Kidney epithelial cell (primary cell): ENCODE measurements around the gene RAP1A. TPM values are rescaled to one million over a fixed set of nuclear protein-coding genes. Genes with fewer than 3 reads are reported as not detected.
A peak's percentile ranks its signal among the peaks of the same experiment; 100 is the strongest.

Experiments
- DNase-seq: peaks from one replicate; pipeline ENCODE4 v3.0.0-alpha.2; 2010; ENCODE audit warnings: low read depth
- H3K27me3 ChIP-seq: 2 replicates; pipeline ENCODE4 v1.6.0; 2011; ENCODE audit warnings: low read length; ENCODE audit not compliant: control insufficient read depth, insufficient read depth
- H3K36me3 ChIP-seq: 2 replicates; pipeline ENCODE4 v1.5.1; 2011; ENCODE audit warnings: low read length; ENCODE audit not compliant: control insufficient read depth, insufficient read depth
- H3K4me3 ChIP-seq: 2 replicates; pipeline ENCODE4 v1.5.1; 2011; ENCODE audit warnings: low read depth, mild to moderate bottlenecking, control low read depth, low read length
- total RNA-seq: library from RNA; depleted of rRNA; stranded (reverse); fragments of >200 nt; gene quantifications from 2 replicates; pipeline ENCODE4 v1.2.3, GENCODE V29; 2015
- TF ChIP-seq, protein P1 (sequence below): IDR thresholded peaks from 2 replicates; pipeline ENCODE4 v1.5.1; 2011; ENCODE audit warnings: mild to moderate bottlenecking, moderate library complexity, low read length, control low read depth, inconsistent platforms; ENCODE audit not compliant: insufficient read depth, poor library complexity, severe bottlenecking

RAP1A gene
- total RNA-seq = 39.2 and 42.8 TPM in 2 replicates

DNA sequence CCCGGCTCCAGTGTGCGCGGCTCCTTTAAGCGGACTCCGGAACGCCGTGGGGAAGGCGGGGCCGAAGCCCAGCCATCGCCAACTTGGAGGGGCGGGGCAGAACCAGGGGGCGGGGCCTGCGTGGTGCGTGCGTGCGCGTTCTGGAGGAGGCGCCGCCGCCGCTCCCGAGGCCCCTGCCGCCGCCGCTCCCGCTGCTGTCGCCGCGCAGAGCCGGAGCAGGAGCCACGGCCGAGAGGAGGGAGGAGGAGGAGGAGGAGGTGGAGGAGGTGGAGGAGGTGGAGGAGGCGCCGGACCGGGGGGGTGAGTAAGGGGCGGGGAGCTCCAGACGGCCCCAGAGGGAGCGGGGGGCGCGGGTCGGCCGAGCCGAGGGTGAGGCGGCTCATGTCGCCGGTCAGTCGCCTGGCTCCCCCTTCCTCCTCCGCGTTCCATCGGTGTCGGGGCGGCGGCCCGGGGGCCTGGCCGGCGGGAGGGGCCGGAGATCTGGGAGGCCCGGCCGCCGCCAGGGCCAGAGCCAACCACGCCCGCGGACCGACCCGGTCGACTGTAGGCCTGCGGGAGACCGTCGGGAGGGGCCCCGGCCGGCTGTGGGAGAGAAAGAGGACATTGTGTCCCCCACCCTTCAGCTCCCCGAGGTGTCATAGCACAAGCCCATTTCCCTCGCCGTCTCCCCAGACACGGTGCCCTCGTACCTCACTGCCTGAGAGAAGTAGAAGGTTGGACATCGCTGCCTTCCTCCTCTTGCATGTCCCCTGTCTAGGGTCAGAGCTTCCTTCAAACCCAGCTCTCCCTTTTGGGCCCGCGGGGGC, at the start of gene RAP1A:
Gene RAP1A (plus strand): TSS at position 155 of the 806 bp plus-strand sequence. CDS start 71,572 bp downstream, outside the sequence.
- H3K4me3 ChIP-seq = peak within 1 kb of the TSS; percentile 93
- TF ChIP-seq, protein P1, sequence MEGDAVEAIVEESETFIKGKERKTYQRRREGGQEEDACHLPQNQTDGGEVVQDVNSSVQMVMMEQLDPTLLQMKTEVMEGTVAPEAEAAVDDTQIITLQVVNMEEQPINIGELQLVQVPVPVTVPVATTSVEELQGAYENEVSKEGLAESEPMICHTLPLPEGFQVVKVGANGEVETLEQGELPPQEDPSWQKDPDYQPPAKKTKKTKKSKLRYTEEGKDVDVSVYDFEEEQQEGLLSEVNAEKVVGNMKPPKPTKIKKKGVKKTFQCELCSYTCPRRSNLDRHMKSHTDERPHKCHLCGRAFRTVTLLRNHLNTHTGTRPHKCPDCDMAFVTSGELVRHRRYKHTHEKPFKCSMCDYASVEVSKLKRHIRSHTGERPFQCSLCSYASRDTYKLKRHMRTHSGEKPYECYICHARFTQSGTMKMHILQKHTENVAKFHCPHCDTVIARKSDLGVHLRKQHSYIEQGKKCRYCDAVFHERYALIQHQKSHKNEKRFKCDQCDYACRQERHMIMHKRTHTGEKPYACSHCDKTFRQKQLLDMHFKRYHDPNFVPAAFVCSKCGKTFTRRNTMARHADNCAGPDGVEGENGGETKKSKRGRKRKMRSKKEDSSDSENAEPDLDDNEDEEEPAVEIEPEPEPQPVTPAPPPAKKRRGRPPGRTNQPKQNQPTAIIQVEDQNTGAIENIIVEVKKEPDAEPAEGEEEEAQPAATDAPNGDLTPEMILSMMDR = no peak
- H3K27me3 ChIP-seq = no peaks in the 10 kb centered on the region
- no peaks in the 10 kb centered on the region for H3K36me3 ChIP-seq
- DNase-seq = peak; percentile 43

DNA sequence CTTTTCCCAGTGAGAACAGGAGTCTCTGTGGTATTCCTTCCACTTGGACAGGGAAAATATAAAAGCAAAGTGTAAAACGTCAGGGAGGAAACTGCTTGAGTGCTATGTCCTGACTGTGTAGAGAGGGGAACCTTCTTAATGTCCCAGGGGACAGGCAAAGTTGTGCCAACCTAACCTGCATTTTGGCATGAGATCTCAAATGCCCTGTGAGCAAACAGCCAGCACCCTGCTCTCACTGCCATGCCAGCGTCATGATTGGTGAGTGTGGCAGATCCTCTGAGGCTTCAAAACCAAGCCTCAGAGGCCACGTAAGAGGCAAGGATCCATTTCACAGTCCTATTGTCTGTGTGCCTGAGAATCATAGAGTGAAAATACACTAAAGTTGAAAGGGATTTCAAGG, 49.7 kb upstream of the RAP1A start:
- TF ChIP-seq, protein P1 = no peak
- Histone ChIP-seq H3K27me3 (no peaks in the 10 kb centered on the region), H3K4me3 (no peak overlapping the region), H3K36me3 (no peaks in the 10 kb centered on the region)
- DNase-seq = no peak

DNA sequence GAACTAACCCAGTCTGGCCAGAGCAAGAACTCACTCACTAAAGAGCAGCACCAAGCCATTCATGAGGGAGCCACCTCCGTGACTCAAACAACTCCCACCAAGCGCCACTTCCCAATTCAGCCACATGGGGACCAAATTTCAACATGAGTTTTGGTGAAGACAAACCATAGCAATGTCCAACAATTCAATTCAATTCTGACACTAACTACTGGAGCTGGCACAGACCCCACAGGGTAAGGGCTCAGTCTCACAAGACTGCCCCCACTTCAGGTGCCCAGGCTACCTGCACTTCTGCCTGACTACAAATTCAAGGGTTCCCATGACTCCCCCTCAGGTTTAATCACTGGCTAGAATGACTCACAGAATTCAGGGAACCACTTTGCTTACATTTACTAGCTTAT, 48.8 kb upstream of the RAP1A start:
- Histone ChIP-seq H3K27me3 (no peaks in the 10 kb centered on the region), H3K36me3 (no peaks in the 10 kb centered on the region), H3K4me3 (no peak overlapping the region)
- TF ChIP-seq, protein P1 = peak; percentile 37
- no peak for DNase-seq

DNA sequence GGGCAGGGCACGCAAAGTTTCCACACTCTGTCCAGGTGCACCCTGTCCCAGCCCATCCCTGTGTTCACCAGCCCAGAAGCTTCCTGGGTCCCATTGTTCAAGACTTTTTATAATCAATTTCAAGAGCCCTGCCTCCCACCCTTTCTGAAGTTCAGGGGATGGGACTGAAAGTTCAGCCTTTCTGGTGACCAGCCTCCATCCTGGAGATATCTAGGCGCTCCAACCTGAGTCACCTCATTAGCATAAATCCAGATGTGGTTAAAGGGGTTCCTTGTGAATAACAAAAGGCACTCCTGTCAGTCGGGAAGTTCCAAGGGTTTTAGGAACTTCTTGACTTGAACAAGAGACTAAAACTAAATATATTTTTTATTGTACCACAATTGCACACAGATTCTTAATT, 48.4 kb upstream of the RAP1A start:
- H3K36me3 ChIP-seq = no peaks in the 10 kb centered on the region
- no peak for DNase-seq
- no peaks in the 10 kb centered on the region for H3K27me3 ChIP-seq
- H3K4me3 ChIP-seq = no peak overlapping the region
- TF ChIP-seq, protein P1 = no peak

DNA sequence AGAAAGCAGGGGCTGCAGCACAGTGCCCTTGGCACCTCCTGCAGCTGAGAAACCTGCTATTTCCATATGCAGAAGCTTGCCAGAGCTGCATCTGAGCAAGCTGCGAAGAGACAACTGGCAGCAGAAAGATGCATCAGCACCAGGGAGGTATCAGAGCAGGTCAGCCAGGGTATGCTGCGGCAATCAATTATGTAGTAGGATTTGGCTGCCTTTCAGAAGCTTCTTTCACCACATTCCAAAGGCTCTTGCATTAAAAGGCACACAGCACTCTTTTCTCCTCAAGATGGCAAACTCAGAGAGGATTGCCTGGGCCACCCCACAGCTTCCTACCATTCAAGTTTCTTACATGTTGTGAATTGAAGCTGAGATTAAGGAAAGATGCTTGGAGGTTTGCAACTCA, 47.6 kb upstream of the RAP1A start:
- no peak for DNase-seq
- TF ChIP-seq, protein P1 = no peak

DNA sequence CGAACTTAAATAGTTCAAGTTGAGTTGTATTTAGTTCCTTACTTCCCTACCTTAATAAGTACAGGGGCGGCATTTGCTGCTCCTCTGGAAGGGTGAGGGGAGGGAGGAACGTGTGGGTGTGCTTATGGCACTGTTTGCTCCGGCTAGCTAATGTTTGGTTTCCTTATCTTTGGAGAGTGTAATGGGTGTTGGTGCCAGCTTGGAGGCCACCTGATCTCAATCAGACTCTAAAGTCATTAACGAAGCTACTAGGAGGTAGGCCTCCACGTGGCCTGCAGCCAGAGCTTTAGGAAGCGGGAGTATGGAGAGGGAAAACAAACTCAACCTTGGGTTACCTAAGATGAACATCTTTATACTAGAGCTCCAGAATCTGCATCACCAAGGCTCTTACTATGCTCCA, 43.0 kb upstream of the RAP1A start:
- no peaks in the 10 kb centered on the region for H3K36me3 ChIP-seq
- no peak for DNase-seq
- no peak overlapping the region for H3K4me3 ChIP-seq
- TF ChIP-seq, protein P1 = no peak
- no peaks in the 10 kb centered on the region for H3K27me3 ChIP-seq

More for the DNA sequence above, 47.6 kb upstream of the RAP1A start:
- Histone ChIP-seq H3K27me3 (no peaks in the 10 kb centered on the region), H3K4me3 (no peak overlapping the region), H3K36me3 (no peaks in the 10 kb centered on the region)
